Left cardiac atrium (tissue), 4 donors: ENCODE data around the gene RALGDS. TPM values are rescaled to one million over a fixed set of nuclear protein-coding genes. Genes with fewer than 3 reads are reported as not detected.
"Not testable (repeated sequence)": the region's sequence is repeated elsewhere in the genome, so short reads cannot be mapped to it uniquely, and the experiment has no call there.

Source experiments
- ATAC-seq, 2 donors: fragments of 200-7000 bp; cut with Tn5 transposase; one replicate each; pipeline ENCODE4 v1.9.1; 2020; ENCODE audit warnings: mild to moderate bottlenecking in 2 of 2, moderate library complexity in 2 of 2
- DNase-seq: peaks from one replicate; pipeline ENCODE4 v3.0.0-alpha.2; 2020
- intact Hi-C, 2 donors: fragments of 100-400 bp; cut with DNase I; formaldehyde crosslinking; loops; one replicate each; pipeline versions ENCODE4 v1.14.1 to v1.15.1; 2022 to 2023
- total RNA-seq, 2 donors: library from RNA; stranded (reverse); fragmentation: NEBNext Ultra II Directional; extraction: Animal tissue kit (Norgen Biotek cat#: 25700); gene quantifications; one replicate each; pipeline ENCODE4 v1.2.1, GENCODE V29; 2021
- donor health status: DM: no; HTN: yes; CAD: no.
- donor health status: DM: no; HTN: yes; CAD: no; lungs with severe emphysema.
- donor health status: DM: yes; HTN: yes; CAD: no.
- donor health status: Dilated cardiomyopathy.

RALGDS gene
- total RNA-seq, 2 donors from 2014 or later: 27.0 to 29.3 TPM

DNA sequence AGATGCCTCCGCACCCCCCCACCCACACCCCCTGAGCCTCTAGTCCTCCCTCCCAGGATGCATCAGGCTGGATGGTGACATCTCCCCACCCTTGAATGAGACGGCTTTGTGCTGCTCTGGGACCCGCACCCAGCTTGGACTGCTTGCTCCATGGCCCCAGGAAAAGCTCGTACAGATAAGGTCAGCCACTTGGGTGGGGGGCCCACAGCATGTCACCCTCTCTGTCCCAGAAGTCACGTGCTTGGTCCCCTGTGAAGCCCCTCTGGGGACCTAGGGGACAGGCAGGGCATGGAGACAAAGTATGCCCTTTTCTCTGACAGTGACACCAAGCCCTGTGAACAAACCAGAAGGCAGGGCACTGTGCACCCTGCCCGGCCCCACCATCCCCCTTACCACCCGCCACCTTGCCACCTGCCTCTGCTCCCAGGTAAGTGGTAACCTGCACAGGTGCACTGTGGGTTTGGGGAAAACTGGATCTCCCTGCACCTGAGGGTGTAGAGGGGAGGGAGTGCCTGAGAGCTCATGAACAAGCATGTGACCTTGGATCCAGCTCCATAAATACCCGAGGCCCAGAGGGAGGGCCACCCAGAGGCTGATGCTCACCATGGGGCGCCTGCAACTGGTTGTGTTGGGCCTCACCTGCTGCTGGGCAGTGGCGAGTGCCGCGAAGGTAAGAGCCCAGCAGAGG is 38.9 kb downstream of the RALGDS start:
- intact Hi-C loops, ATAC-seq: not testable (repeated sequence)

GRCh38 chr9:133080786-133081779 is 40.0 kb downstream of the RALGDS start:
- DNase-seq, intact Hi-C loops: not testable (repeated sequence)
- peak; percentile 17 to 59 for ATAC-seq

More for the DNA sequence above, 38.9 kb downstream of the RALGDS start:
- not testable (repeated sequence) for DNase-seq

DNA sequence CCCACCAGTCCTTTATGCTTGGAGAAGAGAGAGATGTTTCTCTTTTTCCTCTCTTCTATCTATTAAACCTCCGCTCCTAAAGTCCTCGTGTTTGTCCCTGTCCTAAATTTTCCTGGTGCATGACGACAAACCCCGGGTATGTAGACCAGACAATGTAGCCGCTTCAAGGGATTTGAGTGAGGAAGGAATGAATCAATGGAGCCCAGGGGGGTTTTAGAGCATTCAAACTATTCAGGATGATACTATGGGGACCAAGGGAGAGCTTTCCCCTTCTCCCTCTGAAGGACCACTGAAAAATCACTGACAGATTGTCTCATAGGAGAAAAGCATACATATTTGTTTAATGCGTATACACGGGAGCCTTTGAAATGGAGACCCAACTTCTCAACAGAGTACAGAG is 40.9 kb downstream of the RALGDS start:
- intact Hi-C loops: no loop called here
- DNase-seq (no peak), ATAC-seq (no peak)

GRCh38 chr9:133078486-133078885 is 42.6 kb downstream of the RALGDS start:
- DNase-seq: no peak
- intact Hi-C loops: no loop called here
- no peak for ATAC-seq

- no peak for ATAC-seq
- DNase-seq: no peak
- intact Hi-C loops: no loop called here
These were observed 44.3 kb downstream of the RALGDS start for GRCh38 chr9:133076691-133077090.

DNA sequence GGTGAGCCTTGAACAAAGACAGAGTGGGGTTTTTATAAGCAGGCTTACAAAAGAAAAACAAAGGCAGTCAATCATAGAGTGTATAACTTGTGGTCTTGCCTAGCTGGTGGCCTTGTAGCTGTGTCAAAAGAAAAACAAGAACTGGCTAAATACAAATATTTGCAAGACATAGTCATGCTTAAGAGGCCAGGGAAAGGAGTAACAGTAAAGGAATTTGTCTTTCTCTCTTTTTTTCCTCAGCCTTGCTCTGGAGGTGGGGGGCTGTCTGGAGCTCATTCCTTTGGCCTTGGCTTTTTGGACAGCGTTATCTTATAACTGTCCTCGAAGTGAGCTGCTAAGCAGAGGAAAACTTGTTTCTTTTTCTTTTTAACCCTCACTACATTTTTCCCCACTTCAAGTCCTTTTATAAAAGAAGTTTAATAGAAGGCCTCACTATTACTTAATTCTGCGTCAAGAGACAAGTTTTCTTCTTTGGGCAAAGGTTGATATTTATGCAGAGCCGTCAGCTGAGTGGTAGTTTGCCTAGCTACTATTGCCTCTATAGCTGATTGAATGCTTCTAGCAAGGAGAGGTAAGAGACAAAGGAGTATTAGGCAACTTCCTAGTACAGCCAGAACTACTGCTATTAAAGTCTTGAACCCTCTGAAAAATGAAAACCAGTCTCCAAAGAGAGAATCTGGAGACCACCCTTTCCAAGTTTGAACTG is 45.0 kb downstream of the RALGDS start:
- ATAC-seq: peak; percentile 15 to 55
- intact Hi-C loops: no loop called here
- DNase-seq: no peak

- no peak for ATAC-seq
- no peak for DNase-seq
- intact Hi-C loops: no loop called here
These were observed 46.9 kb downstream of the RALGDS start for GRCh38 chr9:133074111-133074651.

- intact Hi-C loops: no loop called here
- no peak for DNase-seq
These were observed 47.7 kb downstream of the RALGDS start for GRCh38 chr9:133073086-133074014.

GRCh38 chr9:133072210-133072609 is 48.8 kb downstream of the RALGDS start:
- DNase-seq, ATAC-seq, intact Hi-C loops: not testable (repeated sequence)

More at GRCh38 chr9:133073086-133074014, 47.7 kb downstream of the RALGDS start:
- ATAC-seq: no peak

DNA sequence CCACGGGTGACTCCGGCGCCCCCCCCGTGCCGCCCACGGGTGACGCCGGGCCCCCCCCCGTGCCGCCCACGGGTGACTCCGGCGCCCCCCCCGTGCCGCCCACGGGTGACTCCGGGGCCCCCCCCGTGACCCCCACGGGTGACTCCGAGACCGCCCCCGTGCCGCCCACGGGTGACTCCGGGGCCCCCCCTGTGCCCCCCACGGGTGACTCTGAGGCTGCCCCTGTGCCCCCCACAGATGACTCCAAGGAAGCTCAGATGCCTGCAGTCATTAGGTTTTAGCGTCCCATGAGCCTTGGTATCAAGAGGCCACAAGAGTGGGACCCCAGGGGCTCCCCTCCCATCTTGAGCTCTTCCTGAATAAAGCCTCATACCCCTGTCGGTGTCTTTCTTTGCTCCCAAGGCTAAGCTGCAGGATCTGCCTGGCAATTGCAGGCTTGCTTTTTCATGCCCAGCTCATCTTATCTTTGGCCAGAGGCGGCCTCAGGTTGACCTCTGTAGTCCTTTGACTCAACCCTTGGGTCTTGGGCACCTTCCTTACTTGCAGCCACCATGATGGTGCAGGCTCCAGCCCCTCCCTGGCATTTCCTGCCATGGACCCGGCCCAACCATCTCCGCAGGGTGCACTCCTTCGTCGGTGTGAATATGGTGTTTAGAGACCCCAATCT is 49.4 kb downstream of the RALGDS start:
- no peak for ATAC-seq
- intact Hi-C loops: no loop called here

GRCh38 chr9:133070985-133071384 is 50.1 kb downstream of the RALGDS start:
- DNase-seq, ATAC-seq, intact Hi-C loops: not testable (repeated sequence)

More for the DNA sequence above, 49.4 kb downstream of the RALGDS start:
- DNase-seq: no peak

DNA sequence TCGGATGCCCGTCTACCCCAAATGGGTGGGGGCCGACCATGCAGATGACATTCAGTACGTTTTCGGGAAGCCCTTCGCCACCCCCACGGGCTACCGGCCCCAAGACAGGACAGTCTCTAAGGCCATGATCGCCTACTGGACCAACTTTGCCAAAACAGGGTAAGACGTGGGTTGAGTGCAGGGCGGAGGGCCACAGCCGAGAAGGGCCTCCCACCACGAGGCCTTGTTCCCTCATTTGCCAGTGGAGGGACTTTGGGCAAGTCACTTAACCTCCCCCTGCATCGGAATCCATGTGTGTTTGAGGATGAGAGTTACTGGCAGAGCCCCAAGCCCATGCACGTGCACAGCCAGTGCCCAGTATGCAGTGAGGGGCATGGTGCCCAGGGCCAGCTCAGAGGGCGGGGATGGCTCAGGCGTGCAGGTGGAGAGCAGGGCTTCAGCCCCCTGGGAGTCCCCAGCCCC is 50.5 kb downstream of the RALGDS start:
- ATAC-seq, intact Hi-C loops, DNase-seq: not testable (repeated sequence)

DNA sequence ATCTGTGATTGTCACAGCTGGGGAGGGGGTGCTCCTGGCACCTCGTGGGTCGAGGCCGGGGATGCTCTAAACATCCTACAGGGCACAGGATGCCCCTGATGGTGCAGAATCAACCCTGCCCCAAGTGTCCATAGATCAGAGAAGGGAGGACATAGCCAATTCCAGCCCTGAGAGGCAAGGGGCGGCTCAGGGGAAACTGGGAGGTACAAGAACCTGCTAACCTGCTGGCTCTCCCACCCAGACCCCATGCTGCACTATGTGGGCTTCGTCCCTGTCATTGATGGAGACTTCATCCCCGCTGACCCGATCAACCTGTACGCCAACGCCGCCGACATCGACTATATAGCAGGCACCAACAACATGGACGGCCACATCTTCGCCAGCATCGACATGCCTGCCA is 52.6 kb downstream of the RALGDS start:
- ATAC-seq, DNase-seq, intact Hi-C loops: not testable (repeated sequence)

DNA sequence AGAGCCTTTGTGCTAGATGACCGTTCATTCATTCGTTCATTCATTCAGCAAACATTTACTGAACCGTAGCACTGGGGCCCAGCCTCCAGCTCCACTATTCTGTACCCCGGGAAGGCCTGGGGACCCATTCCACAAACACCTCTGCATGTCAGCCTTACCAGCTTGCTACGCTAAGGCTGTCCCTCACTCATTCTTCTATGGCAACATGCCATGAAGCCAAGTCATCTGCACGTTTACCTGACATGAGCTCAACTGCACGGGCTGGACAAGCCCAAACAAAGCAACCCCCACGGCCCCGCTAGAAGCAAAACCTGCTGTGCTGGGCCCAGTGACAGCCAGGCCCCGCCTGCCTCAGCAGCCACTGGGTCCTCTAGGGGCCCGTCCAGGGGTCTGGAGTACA is 53.2 kb downstream of the RALGDS start:
- intact Hi-C loops: no loop called here
- ATAC-seq: no peak

GRCh38 chr9:133067006-133067405 is 54.0 kb downstream of the RALGDS start:
- no peak for DNase-seq

More for the DNA sequence above, 53.2 kb downstream of the RALGDS start:
- no peak for DNase-seq

DNA sequence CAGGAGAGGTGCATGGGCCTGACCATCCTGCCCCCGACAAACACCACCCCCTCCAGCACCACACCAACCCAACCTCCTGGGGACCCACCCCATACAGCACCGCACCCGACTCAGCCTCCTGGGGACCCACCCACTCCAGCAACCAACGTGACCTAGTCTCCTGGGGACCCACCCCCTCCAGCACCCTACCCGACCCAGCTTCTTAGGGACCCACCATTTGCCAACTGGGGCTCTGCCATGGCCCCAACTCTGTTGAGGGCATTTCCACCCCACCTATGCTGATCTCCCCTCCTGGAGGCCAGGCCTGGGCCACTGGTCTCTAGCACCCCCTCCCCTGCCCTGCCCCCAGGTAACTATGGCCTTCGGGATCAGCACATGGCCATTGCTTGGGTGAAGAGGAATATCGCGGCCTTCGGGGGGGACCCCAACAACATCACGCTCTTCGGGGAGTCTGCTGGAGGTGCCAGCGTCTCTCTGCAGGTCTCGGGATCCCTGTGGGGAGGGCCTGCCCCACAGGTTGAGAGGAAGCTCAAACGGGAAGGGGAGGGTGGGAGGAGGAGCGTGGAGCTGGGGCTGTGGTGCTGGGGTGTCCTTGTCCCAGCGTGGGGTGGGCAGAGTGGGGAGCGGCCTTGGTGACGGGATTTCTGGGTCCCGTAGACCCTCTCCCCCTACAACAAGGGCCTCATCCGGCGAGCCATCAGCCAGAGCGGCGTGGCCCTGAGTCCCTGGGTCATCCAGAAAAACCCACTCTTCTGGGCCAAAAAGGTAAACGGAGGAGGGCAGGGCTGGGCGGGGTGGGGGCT is 54.7 kb downstream of the RALGDS start:
- no peak for ATAC-seq
- intact Hi-C loops: no loop called here

More at GRCh38 chr9:133067006-133067405, 54.0 kb downstream of the RALGDS start:
- intact Hi-C loops: no loop called here
- ATAC-seq: no peak

DNA sequence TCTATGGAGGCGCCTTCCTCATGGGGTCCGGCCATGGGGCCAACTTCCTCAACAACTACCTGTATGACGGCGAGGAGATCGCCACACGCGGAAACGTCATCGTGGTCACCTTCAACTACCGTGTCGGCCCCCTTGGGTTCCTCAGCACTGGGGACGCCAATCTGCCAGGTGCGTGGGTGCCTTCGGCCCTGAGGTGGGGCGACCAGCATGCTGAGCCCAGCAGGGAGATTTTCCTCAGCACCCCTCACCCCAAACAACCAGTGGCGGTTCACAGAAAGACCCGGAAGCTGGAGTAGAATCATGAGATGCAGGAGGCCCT is 56.0 kb downstream of the RALGDS start:
- intact Hi-C loops: no loop called here
- DNase-seq (no peak), ATAC-seq (no peak)

More for the DNA sequence above, 54.7 kb downstream of the RALGDS start:
- DNase-seq: no peak
